Testis (tissue), 5 donors: ENCODE measurements around the gene ICE2. TPM values are rescaled to one million over a fixed set of nuclear protein-coding genes. Genes with fewer than 3 reads are reported as not detected.

Source experiments
- DNase-seq: peaks from one replicate; pipeline ENCODE4 v3.0.0-alpha.2; 2019
- H3K27ac ChIP-seq, 2 donors: fragments of 200-600 bp; sonication (generic); one replicate each; pipeline ENCODE4 v1.5.1; 2019
- H3K27me3 ChIP-seq: fragments of 200-600 bp; sonication (generic); one replicate; pipeline ENCODE4 v1.5.1; 2019
- H3K36me3 ChIP-seq: fragments of 200-600 bp; sonication (generic); one replicate; pipeline ENCODE4 v1.5.1; 2017; ENCODE audit warnings: low read depth; ENCODE audit errors: missing control alignments
- H3K4me1 ChIP-seq: fragments of 200-600 bp; sonication (generic); one replicate; pipeline ENCODE4 v1.5.1; 2019
- H3K4me3 ChIP-seq, 2 donors: fragments of 200-600 bp; sonication (generic); one replicate each; pipeline ENCODE4 v1.5.1; 2017 to 2019
- H3K9me3 ChIP-seq: fragments of 200-600 bp; sonication (generic); one replicate; pipeline ENCODE4 v1.5.1; 2017
- POLR2A ChIP-seq: fragments of 450-650 bp; IDR thresholded peaks from one replicate; pipeline ENCODE4 v1.6.1; 2017; ENCODE audit warnings: antibody characterized with exemption, mild to moderate bottlenecking, moderate library complexity
- WGBS, 2 donors: methylation state at CpG; one replicate each; pipeline ENCODE4 v1.1.5; 2018; 5-methylcytosine and 5-hydroxymethylcytosine counted together
- intact Hi-C: fragments of 100-400 bp; cut with DNase I; formaldehyde crosslinking; loops from one replicate; pipeline ENCODE4 v1.15.1; 2023; ENCODE audit warnings: low total_unique reads
- long read RNA-seq, 2 donors: transcript quantifications; one replicate each; lab custom pipeline, GENCODE V29; 2026
- polyA plus RNA-seq: library from polyadenylated mRNA; stranded (reverse); fragments of 350-450 nt; fragmentation: Illumina TruSeq; extraction: RNeasy Lipid Tissue Mini Kit (QIAGEN cat#74804); gene quantifications from one replicate; pipeline ENCODE4 v1.2.3, GENCODE V29; 2014; ENCODE audit warnings: low read depth, low replicate concordance; ENCODE audit not compliant: insufficient read depth
- total RNA-seq, 2 donors: library from RNA; depleted of rRNA; stranded (reverse); fragments of >200 nt; gene quantifications; one replicate each; pipeline ENCODE4 v1.2.3, GENCODE V29; 2016
- TF ChIP-seq, protein P1 (sequence below), 3 experiments: fragments of 450-650 bp in 2 of 3; fragments of 200-600 bp in 1 of 3; sonication (generic) in 1 of 3; IDR thresholded peaks; one replicate each; pipeline ENCODE4 v1.5.1; 2016 to 2019; ENCODE audit warnings: antibody characterized with exemption in 3 of 3, mild to moderate bottlenecking in 2 of 3, moderate library complexity in 1 of 3

Gene ICE2
- total RNA-seq = 10 to 100 TPM; 44.6 to 48.3 TPM
- polyA plus RNA-seq = 24.3 TPM
- long read RNA-seq, donor 1, full-length matches to known transcripts = 5 of 5 reads
- long read RNA-seq, donor 1, partial matches to known transcripts = 0 of 5 reads
- long read RNA-seq, donor 1, other reads (novel, unspliced or antisense) = 0 of 5 reads
- long read RNA-seq, donor 2, full-length matches to known transcripts = 2 of 2 reads
- long read RNA-seq, donor 2, partial matches to known transcripts = 0 of 2 reads
- long read RNA-seq, donor 2, other reads (novel, unspliced or antisense) = 0 of 2 reads

DNA sequence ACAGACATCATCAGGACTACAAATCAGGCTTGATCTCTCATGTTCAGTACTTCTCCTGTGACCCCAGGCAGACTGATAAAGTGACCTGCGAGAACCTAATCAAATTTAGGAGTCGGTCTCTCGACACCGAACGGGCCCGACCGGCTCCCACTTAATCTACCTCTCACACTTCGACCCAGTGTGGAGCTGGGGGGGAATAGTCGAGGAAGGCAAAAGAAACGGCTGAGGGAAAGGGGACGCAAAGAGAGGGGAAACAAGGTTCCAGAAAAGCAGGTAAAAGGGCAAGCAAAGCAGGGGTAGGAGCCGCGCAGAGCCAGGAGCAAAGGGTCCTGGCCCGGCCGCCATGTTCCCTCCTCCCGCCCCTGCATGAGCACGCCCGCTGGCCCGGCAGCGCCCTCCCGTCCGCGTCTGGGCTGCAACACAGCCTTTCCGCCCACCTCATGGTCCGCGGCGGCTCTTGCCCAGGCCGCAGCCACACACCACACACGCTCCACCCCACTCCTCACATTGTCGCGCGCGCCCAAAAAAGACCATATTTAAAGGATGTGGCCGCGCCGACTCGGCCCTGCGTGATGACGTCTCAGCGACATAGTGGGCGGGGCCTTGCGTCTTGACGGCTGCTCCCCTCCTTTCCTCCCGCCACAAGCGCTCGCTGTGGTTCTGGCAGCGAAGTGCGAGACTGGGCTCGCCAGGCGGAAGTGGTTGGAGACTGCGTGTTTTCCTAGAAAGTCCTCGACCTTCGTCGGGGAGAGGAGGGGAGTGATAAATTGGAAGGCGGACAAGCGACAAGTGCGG lies at the start of gene ICE2:
TSS of gene ICE2 (minus strand) at position 577 of the 795 bp plus-strand sequence. CDS start 1,165 bp downstream, outside the sequence.
- peak; percentile 98 for DNase-seq
- TF ChIP-seq POLR2A = peak; percentile 57
- TF ChIP-seq, protein P1, sequence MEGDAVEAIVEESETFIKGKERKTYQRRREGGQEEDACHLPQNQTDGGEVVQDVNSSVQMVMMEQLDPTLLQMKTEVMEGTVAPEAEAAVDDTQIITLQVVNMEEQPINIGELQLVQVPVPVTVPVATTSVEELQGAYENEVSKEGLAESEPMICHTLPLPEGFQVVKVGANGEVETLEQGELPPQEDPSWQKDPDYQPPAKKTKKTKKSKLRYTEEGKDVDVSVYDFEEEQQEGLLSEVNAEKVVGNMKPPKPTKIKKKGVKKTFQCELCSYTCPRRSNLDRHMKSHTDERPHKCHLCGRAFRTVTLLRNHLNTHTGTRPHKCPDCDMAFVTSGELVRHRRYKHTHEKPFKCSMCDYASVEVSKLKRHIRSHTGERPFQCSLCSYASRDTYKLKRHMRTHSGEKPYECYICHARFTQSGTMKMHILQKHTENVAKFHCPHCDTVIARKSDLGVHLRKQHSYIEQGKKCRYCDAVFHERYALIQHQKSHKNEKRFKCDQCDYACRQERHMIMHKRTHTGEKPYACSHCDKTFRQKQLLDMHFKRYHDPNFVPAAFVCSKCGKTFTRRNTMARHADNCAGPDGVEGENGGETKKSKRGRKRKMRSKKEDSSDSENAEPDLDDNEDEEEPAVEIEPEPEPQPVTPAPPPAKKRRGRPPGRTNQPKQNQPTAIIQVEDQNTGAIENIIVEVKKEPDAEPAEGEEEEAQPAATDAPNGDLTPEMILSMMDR (IDR thresholded peaks at IDR 0.05) = no peak
- peak within 1 kb of the TSS; percentile 89 to 99 for H3K4me3 ChIP-seq
- no peaks in the 10 kb centered on the region for H3K27me3 ChIP-seq
- intact Hi-C loops = no loop called here
- 1% methylated on average over 28 to 57 of the region's 57 CpGs for WGBS, 2 donors
- H3K36me3 ChIP-seq = no peaks in the 10 kb centered on the region
- H3K27ac ChIP-seq = peak within 1 kb of the TSS; percentile 92 to 95
- H3K9me3 ChIP-seq = no peaks in the 10 kb centered on the region
- H3K4me1 ChIP-seq = peaks cover 15% of the 10 kb centered on the region

- Histone ChIP-seq H3K9me3 (no peaks in the 10 kb centered on the region), H3K36me3 (no peaks in the 10 kb centered on the region), H3K4me3 (no peak overlapping the region), H3K27me3 (no peaks in the 10 kb centered on the region), H3K27ac (no peak overlapping the region), H3K4me1 (peaks cover 32% of the 10 kb centered on the region)
- no peak for DNase-seq
- intact Hi-C loops = no loop called here
- TF ChIP-seq, protein P1 (IDR thresholded peaks at IDR 0.05) = no peak
- WGBS, 2 donors = 88 to 90% methylated on average over 1 of the region's 1 CpG
These were observed 49.6 kb upstream of the ICE2 start for GRCh38 chr15:60528530-60528929.

GRCh38 chr15:60527456-60527855 lies 48.5 kb upstream of the ICE2 start:
- intact Hi-C loops = no loop called here
- H3K9me3 ChIP-seq = no peaks in the 10 kb centered on the region
- TF ChIP-seq, protein P1 (IDR thresholded peaks at IDR 0.05) = no peak
- TF ChIP-seq POLR2A = no peak
- WGBS, 2 donors = 63 to 71% methylated on average over 4 of the region's 4 CpGs
- H3K27me3 ChIP-seq = no peaks in the 10 kb centered on the region
- no peaks in the 10 kb centered on the region for H3K36me3 ChIP-seq
- H3K27ac ChIP-seq = no peak overlapping the region
- DNase-seq = no peak
- H3K4me3 ChIP-seq = no peak overlapping the region
- peaks cover 32% of the 10 kb centered on the region for H3K4me1 ChIP-seq

- TF ChIP-seq POLR2A = no peak
- TF ChIP-seq, protein P1 (IDR thresholded peaks at IDR 0.05) = no peak
- Histone ChIP-seq H3K36me3 (no peaks in the 10 kb centered on the region), H3K27me3 (no peaks in the 10 kb centered on the region), H3K27ac (no peak overlapping the region), H3K4me1 (peaks cover 32% of the 10 kb centered on the region), H3K9me3 (no peaks in the 10 kb centered on the region), H3K4me3 (no peak overlapping the region)
- WGBS, 2 donors = 76 to 89% methylated on average over 10 of the region's 10 CpGs
- intact Hi-C loops = no loop called here
- DNase-seq = no peak
These were observed 47.2 kb upstream of the ICE2 start for GRCh38 chr15:60526127-60526616.
